LNCaP clone FGC (cell line): ENCODE data around the gene TMEM140.

Experiments used
- DNase-seq: peaks from one replicate; pipeline ENCODE4 v3.0.0-alpha.2; 2011; ENCODE audit warnings: low read depth
- H3K4me3 ChIP-seq: 2 replicates; pipeline ENCODE4 v1.5.1; 2011; ENCODE audit warnings: mild to moderate bottlenecking, low read depth, low read length, control low read depth
- TF ChIP-seq, protein P1 (sequence below): IDR thresholded peaks from 2 replicates; pipeline ENCODE4 v1.5.1; 2012; ENCODE audit warnings: mild to moderate bottlenecking; ENCODE audit not compliant: control insufficient read depth, insufficient read depth; ENCODE audit errors: extremely low read depth

The TMEM140 gene

DNA sequence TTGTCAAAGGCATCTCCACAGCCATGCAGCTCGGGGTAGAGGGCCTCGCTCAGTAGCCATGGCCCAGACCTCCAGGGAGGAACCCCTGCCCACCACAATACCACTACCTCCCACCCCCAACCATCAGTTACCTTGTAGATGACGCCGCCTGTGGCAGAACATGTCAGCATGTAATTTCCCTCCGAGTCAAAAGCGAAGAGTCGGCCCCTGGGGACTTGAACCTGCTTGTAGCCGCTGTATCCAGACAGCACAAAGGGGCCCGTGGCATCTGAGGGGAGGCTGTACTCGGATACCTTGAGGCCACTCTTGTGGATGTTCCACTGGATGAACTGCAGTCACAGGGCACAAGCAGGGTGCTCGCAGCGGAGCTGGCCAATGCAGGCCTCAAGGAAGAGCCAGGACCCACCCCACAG, 39.0 kb downstream of the TMEM140 start:
- DNase-seq, result no peak
- TF ChIP-seq, protein P1, sequence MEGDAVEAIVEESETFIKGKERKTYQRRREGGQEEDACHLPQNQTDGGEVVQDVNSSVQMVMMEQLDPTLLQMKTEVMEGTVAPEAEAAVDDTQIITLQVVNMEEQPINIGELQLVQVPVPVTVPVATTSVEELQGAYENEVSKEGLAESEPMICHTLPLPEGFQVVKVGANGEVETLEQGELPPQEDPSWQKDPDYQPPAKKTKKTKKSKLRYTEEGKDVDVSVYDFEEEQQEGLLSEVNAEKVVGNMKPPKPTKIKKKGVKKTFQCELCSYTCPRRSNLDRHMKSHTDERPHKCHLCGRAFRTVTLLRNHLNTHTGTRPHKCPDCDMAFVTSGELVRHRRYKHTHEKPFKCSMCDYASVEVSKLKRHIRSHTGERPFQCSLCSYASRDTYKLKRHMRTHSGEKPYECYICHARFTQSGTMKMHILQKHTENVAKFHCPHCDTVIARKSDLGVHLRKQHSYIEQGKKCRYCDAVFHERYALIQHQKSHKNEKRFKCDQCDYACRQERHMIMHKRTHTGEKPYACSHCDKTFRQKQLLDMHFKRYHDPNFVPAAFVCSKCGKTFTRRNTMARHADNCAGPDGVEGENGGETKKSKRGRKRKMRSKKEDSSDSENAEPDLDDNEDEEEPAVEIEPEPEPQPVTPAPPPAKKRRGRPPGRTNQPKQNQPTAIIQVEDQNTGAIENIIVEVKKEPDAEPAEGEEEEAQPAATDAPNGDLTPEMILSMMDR, result no peak
- no peak overlapping the region for H3K4me3 ChIP-seq

DNA sequence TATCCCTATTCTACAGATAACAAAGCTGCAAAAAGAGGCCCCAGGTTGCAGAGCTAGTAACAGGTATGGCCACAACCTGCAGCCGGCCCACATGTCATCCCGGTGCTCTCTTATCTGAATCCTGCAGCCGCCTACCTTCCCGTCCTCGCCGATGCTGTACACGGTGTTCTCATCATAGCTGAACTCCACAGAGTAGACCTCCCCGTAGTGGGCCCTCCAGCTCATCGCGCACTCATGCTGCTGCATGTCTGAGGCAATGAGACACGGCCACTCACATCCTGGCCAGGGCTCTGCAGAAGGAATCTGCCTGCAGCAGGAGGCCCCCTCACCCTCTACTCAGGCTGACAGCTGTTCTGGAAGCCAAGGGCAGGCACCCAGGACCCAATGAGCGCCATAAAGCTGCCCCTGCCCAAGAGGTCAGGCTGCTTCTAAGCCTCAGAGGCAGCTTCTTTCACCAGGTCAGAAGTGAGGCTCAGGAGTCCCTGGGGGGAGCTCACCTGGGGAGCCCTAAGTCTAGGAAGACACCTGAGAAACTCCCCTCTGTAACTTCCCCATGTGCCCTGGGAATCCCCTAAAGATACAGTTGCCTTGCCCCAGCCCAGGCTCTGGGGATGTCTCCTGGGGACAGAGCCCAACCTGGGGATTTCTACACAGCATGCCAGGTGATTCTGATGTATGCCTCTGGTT, 40.6 kb downstream of the TMEM140 start:
- TF ChIP-seq, protein P1, result no peak
- no peak for DNase-seq
- H3K4me3 ChIP-seq, result no peak overlapping the region

DNA sequence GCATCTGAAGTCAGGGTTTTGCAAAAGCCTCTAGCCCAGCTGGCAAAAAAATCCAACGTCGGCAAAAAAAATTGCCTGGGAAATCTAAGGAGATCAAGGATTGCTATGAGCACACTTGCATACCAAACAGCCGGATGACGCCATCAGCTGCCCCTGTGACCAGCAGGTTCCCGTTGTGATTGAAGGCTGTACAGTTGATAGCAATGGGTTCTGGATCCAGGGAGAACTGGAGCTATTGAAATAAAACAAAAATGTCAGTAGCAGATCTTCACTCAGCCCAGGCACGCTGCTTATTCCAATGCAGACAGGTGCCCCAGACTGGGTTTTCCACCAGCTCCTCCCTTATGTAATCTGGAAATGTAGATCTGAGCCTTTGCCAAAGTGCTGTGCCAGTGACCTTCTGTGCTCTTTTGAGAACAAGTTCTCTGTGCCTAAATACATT, 41.4 kb downstream of the TMEM140 start:
- TF ChIP-seq, protein P1, result no peak
- no peak overlapping the region for H3K4me3 ChIP-seq
- no peak for DNase-seq

DNA sequence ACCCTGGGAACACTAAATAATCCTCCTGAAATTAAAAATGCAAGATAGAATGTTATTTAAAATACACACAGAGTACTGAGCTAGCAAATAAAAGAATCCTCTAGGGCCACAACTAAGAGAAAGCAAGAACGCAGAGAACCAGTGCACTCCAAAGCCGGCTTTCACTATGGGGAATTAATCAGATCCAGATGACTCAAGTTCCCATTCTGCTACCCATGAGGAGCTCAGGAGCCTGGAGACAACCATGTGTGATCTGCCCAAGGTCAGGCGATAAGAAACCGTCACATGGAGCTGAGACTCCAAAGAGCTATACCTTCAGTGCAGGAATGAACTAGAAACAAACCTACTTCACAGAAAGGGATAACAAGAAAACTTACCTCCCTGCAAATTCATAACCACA, 42.1 kb downstream of the TMEM140 start:
- DNase-seq, result no peak
- no peak overlapping the region for H3K4me3 ChIP-seq
- TF ChIP-seq, protein P1, result no peak

DNA sequence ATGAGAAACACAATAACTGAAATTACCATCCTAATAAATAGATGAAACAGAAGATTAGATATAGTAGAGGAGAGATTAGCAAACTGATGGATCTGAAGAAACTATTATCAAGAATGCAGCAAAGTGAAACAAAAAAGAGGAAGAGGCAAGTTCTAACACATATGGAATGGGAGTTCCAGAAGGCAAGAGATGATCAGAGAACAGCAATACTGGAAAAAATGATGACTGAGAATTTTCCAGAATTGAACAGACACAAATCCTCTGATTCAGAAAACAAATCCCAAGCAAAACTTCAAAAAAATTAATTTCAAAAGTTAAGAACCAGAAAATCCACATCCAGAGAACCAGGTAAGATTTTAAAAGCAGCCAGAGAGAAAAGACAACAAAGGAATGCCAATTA, 42.8 kb downstream of the TMEM140 start:
- TF ChIP-seq, protein P1, result no peak
- no peak for DNase-seq
- no peak overlapping the region for H3K4me3 ChIP-seq

DNA sequence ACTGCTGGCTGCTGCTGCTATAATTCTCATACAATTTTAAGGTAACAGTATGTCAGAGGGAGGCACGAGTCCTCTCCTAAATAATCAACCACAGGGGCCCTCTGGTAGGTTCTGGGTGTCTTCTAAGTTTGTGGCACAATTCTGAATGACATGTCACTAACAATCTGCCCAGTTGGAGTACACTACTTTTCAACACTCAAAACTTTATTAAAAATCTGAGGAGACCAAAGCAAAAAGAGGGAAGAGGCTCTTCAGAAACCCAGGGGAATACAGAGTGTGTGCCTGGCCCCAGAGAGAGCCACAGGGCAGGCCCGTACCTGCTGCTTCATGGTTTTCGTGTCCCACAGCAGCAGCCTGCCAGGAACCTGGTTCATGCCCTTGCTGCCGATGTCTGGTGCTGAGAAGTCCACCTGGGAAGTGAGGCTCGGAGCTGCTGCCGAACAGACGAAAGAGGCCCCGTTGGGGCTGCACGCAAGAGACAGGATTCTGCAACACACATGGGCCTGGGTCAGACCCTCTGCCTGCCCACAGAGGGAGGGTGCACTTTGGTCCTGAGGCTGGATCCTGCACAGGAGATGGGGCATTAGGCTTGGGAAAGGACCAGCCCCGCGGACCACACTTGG, 45.2 kb downstream of the TMEM140 start:
- DNase-seq, result no peak
- no peak overlapping the region for H3K4me3 ChIP-seq
- TF ChIP-seq, protein P1, result no peak
